Measurements from ENCODE around the gene PTPN3. TPM values are rescaled to one million over a fixed set of nuclear protein-coding genes. Genes with fewer than 3 reads are reported as not detected.
A peak's percentile ranks its signal among the peaks of the same experiment; 100 is the strongest.

PTPN3 gene
- polyA plus RNA-seq, 2 of the 4 experiments (the other 2 are of a cell fraction), result 8.9 to 20.3 TPM

DNA sequence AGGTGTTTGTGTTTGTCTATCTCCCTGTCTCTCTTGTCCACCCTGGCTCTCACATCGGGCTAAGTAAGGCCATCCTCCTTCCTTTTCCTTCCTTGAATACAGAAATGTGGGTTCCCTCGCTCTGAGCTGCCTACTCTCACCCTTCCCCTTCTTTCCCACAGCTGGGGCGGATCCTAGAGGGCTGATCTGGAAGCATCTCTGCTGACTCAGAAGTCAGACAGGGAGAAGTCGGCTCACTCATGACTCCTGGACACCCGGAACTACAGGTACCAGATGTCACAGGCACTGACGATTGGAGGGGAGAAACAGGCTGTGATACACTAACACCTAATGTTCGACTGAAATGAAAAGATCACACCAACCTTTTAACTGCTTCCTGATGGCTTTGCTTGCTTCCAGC, 41.3 kb downstream of the PTPN3 start:
- peak overlapping the region; percentile 15 to 47; a peak in 3 of 6 replicates for H3K27ac ChIP-seq
- H3K4me2 ChIP-seq, result no peak overlapping the region
- ChIA-PET CTCF (interaction anchor here (0.8 to 15.1 kb wide), 5 partner anchors 11 to 505 kb away, joined by 3 to 173 read pairs (median 7); no protein-coding TSS in a partner anchor), POLR2A (no interaction called here)
- TF ChIP-seq ZFP36 (IDR thresholded peaks at IDR 0.05; ENCODE audit: borderline replicate concordance, partially characterized antibody) (no peak), RAD21 (conservative IDR thresholded peaks at IDR 0.05 in 1 of 2, IDR thresholded peaks at IDR 0.05 in 1 of 2) (no peak)
- FAIRE-seq, result no peak
- 76% methylated on average over 7 of the region's 7 CpGs for WGBS (ENCODE audit: missing lambda C conversion rate)
- H3K4me3 ChIP-seq, result no peak overlapping the region
- peaks cover 39% of the 10 kb centered on the region for H3K4me1 ChIP-seq
- no peak for ATAC-seq
- DNase-seq (ENCODE audit: low read depth in 1 of 2, low spot score in 1 of 2), result no peak
- no peaks in the 10 kb centered on the region for H3K9me3 ChIP-seq

DNA sequence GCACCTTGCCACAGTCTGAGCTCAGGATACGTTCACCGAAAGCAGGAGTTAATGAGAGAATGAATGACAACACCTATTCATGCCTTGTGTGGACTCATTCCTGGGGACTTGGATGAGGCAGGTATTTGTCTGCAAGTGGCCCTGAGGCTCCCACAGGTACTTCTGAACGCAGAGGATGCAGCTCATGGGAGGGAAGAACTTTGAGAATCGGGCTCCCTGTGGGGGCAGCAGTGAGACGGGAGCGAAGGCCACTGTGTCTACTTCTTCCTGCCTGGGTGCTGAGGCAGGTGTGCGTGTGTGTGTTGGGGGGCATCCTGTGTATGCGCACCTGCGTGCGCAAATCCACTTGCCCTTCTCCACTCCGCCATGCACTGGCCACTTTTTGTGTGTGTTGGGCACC, 42.2 kb downstream of the PTPN3 start:
- TF ChIP-seq ZFP36 (IDR thresholded peaks at IDR 0.05; ENCODE audit: borderline replicate concordance, partially characterized antibody), result no peak
- TF ChIP-seq, protein P1, sequence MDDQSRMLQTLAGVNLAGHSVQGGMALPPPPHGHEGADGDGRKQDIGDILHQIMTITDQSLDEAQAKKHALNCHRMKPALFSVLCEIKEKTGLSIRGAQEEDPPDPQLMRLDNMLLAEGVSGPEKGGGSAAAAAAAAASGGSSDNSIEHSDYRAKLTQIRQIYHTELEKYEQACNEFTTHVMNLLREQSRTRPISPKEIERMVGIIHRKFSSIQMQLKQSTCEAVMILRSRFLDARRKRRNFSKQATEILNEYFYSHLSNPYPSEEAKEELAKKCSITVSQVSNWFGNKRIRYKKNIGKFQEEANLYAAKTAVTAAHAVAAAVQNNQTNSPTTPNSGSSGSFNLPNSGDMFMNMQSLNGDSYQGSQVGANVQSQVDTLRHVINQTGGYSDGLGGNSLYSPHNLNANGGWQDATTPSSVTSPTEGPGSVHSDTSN (IDR thresholded peaks at IDR 0.05), result no peak
- TF ChIP-seq, protein P2, sequence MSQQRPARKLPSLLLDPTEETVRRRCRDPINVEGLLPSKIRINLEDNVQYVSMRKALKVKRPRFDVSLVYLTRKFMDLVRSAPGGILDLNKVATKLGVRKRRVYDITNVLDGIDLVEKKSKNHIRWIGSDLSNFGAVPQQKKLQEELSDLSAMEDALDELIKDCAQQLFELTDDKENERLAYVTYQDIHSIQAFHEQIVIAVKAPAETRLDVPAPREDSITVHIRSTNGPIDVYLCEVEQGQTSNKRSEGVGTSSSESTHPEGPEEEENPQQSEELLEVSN (IDR thresholded peaks at IDR 0.05; ENCODE audit: borderline replicate concordance, low read depth), result no peak
- no peak for TF ChIP-seq HOXA7 (CRISPR knock-in tag; IDR thresholded peaks at IDR 0.05)
- no peak for TF ChIP-seq EHF (CRISPR knock-in tag; IDR thresholded peaks at IDR 0.05)
- no peak for TF ChIP-seq RAD21 (conservative IDR thresholded peaks at IDR 0.05 in 1 of 2, IDR thresholded peaks at IDR 0.05 in 1 of 2)
- no peak for TF ChIP-seq SMC3 (IDR thresholded peaks at IDR 0.05)
- TF ChIP-seq PHF8 (IDR thresholded peaks at IDR 0.05; ENCODE audit: borderline replicate concordance, low read depth), result no peak
- no peak for TF ChIP-seq ZNF302 (CRISPR knock-in tag; IDR thresholded peaks at IDR 0.05)
- no peak for TF ChIP-seq JUNB (IDR thresholded peaks at IDR 0.05)
- TF ChIP-seq RARB (CRISPR knock-in tag; IDR thresholded peaks at IDR 0.05), result no peak
- TF ChIP-seq, protein P3, sequence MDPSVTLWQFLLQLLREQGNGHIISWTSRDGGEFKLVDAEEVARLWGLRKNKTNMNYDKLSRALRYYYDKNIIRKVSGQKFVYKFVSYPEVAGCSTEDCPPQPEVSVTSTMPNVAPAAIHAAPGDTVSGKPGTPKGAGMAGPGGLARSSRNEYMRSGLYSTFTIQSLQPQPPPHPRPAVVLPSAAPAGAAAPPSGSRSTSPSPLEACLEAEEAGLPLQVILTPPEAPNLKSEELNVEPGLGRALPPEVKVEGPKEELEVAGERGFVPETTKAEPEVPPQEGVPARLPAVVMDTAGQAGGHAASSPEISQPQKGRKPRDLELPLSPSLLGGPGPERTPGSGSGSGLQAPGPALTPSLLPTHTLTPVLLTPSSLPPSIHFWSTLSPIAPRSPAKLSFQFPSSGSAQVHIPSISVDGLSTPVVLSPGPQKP (IDR thresholded peaks at IDR 0.05; ENCODE audit: low read depth, low read length), result no peak
- no peak for TF ChIP-seq MAZ (IDR thresholded peaks at IDR 0.05; ENCODE audit: borderline replicate concordance, low read depth, low read length)
- TF ChIP-seq POLR2A (IDR thresholded peaks at IDR 0.05; ENCODE audit: low read length), result no peak
- no peak for TF ChIP-seq GATA3 (IDR thresholded peaks at IDR 0.05; ENCODE audit: borderline replicate concordance)
- TF ChIP-seq, protein P4, sequence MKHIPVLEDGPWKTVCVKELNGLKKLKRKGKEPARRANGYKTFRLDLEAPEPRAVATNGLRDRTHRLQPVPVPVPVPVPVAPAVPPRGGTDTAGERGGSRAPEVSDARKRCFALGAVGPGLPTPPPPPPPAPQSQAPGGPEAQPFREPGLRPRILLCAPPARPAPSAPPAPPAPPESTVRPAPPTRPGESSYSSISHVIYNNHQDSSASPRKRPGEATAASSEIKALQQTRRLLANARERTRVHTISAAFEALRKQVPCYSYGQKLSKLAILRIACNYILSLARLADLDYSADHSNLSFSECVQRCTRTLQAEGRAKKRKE (CRISPR knock-in tag; IDR thresholded peaks at IDR 0.05; ENCODE audit: low read depth), result no peak
- no peak for TF ChIP-seq KDM5A (IDR thresholded peaks at IDR 0.05)
- TF ChIP-seq MAFK (IDR thresholded peaks at IDR 0.05; ENCODE audit: partially characterized antibody), result no peak
- no peak for TF ChIP-seq POLR2AphosphoS2 (conservative IDR thresholded peaks at IDR 0.05; ENCODE audit: low read length)
- ATAC-seq (no peak), DNase-seq (ENCODE audit: low read depth in 1 of 2, low spot score in 1 of 2) (no peak), FAIRE-seq (no peak)
- Histone ChIP-seq H3K4me3 (no peak overlapping the region), H3K27ac (peak overlapping the region in 1 of 2 experiments; percentile 47; a peak in 1 of 6 replicates), H3K4me2 (no peak overlapping the region), H3K4me1 (peaks cover 48% of the 10 kb centered on the region), H3K9me3 (no peaks in the 10 kb centered on the region)
- ChIA-PET CTCF (interaction anchor here (15.1 kb wide), 1 partner anchor 12 kb away, joined by 173 read pairs; no protein-coding TSS in a partner anchor), POLR2A (no interaction called here)
- 93% methylated on average over 10 of the region's 11 CpGs for WGBS (ENCODE audit: missing lambda C conversion rate)

DNA sequence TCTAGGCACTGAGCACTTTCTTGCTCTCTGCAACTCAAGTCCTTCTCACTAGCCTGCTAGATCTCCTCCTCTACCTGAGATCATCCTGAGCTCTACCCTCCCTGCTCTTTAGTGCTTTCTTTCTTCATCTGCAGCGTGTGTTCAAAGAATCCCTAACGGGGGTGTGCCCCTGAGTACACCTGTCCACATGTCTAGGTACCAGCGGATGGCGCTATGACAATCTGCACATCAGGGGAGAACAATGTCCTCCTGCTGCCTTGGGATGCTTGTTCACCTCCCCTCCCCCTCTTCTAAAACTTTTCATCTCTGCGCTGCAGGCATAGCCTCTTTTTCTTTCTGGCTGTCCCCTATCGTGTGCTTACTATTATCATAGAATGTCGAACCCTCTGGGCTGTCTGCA, 42.7 kb downstream of the PTPN3 start:
- H3K4me2 ChIP-seq, result no peak overlapping the region
- TF ChIP-seq MYC (IDR thresholded peaks at IDR 0.05; ENCODE audit: borderline replicate concordance, low read length) (no peak), POLR2AphosphoS2 (conservative IDR thresholded peaks at IDR 0.05; ENCODE audit: low read length) (no peak), POLR2A (IDR thresholded peaks at IDR 0.05; ENCODE audit: low read length) (no peak), ESRRA (IDR thresholded peaks at IDR 0.05; ENCODE audit: borderline replicate concordance, low read length) (no peak), KDM1A (IDR thresholded peaks at IDR 0.05; ENCODE audit: low read depth) (no peak), ZFP36 (IDR thresholded peaks at IDR 0.05; ENCODE audit: borderline replicate concordance, partially characterized antibody) (no peak), JUNB (IDR thresholded peaks at IDR 0.05) (no peak), HEYL (CRISPR knock-in tag; IDR thresholded peaks at IDR 0.05) (no peak), HOXB13 (CRISPR knock-in tag; IDR thresholded peaks at IDR 0.05; ENCODE audit: low read depth) (no peak), MAZ (IDR thresholded peaks at IDR 0.05; ENCODE audit: borderline replicate concordance, low read depth, low read length) (no peak)
- TF ChIP-seq, protein P5, sequence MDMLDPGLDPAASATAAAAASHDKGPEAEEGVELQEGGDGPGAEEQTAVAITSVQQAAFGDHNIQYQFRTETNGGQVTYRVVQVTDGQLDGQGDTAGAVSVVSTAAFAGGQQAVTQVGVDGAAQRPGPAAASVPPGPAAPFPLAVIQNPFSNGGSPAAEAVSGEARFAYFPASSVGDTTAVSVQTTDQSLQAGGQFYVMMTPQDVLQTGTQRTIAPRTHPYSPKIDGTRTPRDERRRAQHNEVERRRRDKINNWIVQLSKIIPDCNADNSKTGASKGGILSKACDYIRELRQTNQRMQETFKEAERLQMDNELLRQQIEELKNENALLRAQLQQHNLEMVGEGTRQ (IDR thresholded peaks at IDR 0.05), result no peak
- TF ChIP-seq, protein P6, sequence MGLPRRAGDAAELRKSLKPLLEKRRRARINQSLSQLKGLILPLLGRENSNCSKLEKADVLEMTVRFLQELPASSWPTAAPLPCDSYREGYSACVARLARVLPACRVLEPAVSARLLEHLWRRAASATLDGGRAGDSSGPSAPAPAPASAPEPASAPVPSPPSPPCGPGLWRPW (IDR thresholded peaks at IDR 0.05), result no peak
- TF ChIP-seq, protein P7, sequence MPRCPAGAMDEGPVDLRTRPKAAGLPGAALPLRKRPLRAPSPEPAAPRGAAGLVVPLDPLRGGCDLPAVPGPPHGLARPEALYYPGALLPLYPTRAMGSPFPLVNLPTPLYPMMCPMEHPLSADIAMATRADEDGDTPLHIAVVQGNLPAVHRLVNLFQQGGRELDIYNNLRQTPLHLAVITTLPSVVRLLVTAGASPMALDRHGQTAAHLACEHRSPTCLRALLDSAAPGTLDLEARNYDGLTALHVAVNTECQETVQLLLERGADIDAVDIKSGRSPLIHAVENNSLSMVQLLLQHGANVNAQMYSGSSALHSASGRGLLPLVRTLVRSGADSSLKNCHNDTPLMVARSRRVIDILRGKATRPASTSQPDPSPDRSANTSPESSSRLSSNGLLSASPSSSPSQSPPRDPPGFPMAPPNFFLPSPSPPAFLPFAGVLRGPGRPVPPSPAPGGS (IDR thresholded peaks at IDR 0.05), result no peak
- FAIRE-seq (no peak), DNase-seq (ENCODE audit: low read depth in 1 of 2, low spot score in 1 of 2) (no peak), ATAC-seq (no peak)
- POLR2A ChIA-PET, result no interaction called here
- peaks cover 53% of the 10 kb centered on the region for H3K4me1 ChIP-seq
- WGBS (ENCODE audit: missing lambda C conversion rate), result 94% methylated on average over 7 of the region's 7 CpGs
- peak overlapping the region; percentile 34 to 47; a peak in 3 of 6 replicates for H3K27ac ChIP-seq
- CTCF ChIA-PET, result interaction anchor here (15.1 kb wide), 1 partner anchor 13 kb away, joined by 173 read pairs; no protein-coding TSS in a partner anchor
- no peak overlapping the region for H3K4me3 ChIP-seq
- no peaks in the 10 kb centered on the region for H3K9me3 ChIP-seq
